ENCODE measurements around the gene PBXIP1. TPM values are rescaled to one million over a fixed set of nuclear protein-coding genes. Genes with fewer than 3 reads are reported as not detected.

PBXIP1 gene
- total and polyA plus RNA-seq, 2 of the 13 experiments (the other 11 are each of a cell fraction or from before 2014, with no cell fraction given), result 16.3 to 31.9 TPM

DNA sequence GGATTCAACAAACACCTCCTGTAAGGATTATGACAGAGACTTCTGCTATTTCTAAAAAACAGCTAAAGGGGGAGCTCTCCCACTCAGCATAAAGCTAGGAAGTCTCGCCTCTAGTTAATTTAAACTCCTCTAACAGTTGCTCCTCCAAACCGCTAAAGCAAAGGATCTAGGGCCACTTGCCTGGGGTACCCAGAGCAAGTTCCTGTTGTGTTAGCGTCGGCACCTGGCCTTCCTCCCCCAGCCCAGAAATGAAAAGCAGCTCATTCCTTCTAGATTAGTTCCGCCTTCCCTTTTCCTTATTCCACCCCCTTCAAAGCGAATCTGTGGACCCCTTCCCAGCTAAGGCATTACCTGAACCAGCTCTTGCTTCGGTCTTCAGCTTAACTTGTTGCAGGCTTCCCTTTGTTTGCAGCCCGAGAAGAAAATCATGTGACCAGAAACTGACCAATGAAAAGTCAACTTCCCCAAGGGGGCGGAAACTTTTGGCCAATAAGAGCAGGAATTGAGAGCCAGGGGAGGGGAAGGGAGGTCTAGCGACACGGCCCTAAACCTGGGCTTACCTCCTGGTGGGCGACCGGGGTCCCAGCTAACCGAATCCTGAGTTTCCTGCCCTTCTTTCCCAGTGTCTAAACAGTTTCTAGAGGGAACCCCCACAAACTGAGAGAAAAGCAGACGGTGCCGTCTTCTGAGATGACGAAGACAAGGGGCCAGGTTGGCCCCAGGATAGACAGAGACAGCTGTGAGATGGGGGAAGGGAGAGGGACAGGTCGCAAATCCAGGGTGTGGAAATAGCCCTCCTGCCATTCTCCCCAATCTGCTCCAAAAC lies at the start of gene PBXIP1 (continued):
- TF ChIP-seq USF2 (IDR thresholded peaks at IDR 0.05; ENCODE audit: low read depth, low read length) (no peak), USF2 (CRISPR knock-in tag; IDR thresholded peaks at IDR 0.05; ENCODE audit: borderline replicate concordance) (peak; percentile 84; the same call in 1 of the 2 replicates), POLR2A (IDR thresholded peaks at IDR 0.05; ENCODE audit: insufficient read depth in 1 of 2, low read depth in 2 of 2, low read length in 2 of 2) (peak in 1 of 2 experiments; percentile 55; a peak in 2 of 4 replicates), ZNF205 (CRISPR knock-in tag; IDR thresholded peaks at IDR 0.05) (peak; percentile 37; the same call in 1 of the 2 replicates), FOXJ3 (CRISPR knock-in tag; IDR thresholded peaks at IDR 0.05; ENCODE audit: borderline replicate concordance) (no peak), ZNF616 (CRISPR knock-in tag; IDR thresholded peaks at IDR 0.05; ENCODE audit: low read depth) (no peak), SOX5 (CRISPR knock-in tag; IDR thresholded peaks at IDR 0.05; ENCODE audit: borderline replicate concordance) (peak; percentile 22; the same call in 1 of the 2 replicates), ZNF230 (CRISPR knock-in tag; IDR thresholded peaks at IDR 0.05) (no peak), HNRNPH1 (optimal IDR thresholded peaks at IDR 0.05; ENCODE audit: low read depth, low read length) (no peak), ZNF543 (CRISPR knock-in tag; IDR thresholded peaks at IDR 0.05) (no peak), ZNF704 (CRISPR knock-in tag; IDR thresholded peaks at IDR 0.05; ENCODE audit: borderline replicate concordance) (no peak), ZFP91 (CRISPR knock-in tag; IDR thresholded peaks at IDR 0.05; ENCODE audit: borderline replicate concordance) (peak; percentile 68; the same call in 1 of the 2 replicates), HMG20A (CRISPR knock-in tag; IDR thresholded peaks at IDR 0.05; ENCODE audit: borderline replicate concordance) (no peak), KAT8 (CRISPR knock-in tag; IDR thresholded peaks at IDR 0.05) (peak; percentile 61; the same call in 1 of the 2 replicates), TSC22D2 (CRISPR knock-in tag; IDR thresholded peaks at IDR 0.05; ENCODE audit: borderline replicate concordance) (no peak), SAP130 (CRISPR knock-in tag; IDR thresholded peaks at IDR 0.05; ENCODE audit: low read depth) (peak; percentile 59), ZFP36L2 (CRISPR knock-in tag; IDR thresholded peaks at IDR 0.05) (no peak), ZNF207 (IDR thresholded peaks at IDR 0.05; ENCODE audit: borderline replicate concordance) (no peak), ZNF264 (CRISPR knock-in tag; IDR thresholded peaks at IDR 0.05) (0 out of 2 replicates have a peak, but pooled peaks have one; percentile 8), ZNF263 (CRISPR knock-in tag; IDR thresholded peaks at IDR 0.05) (no peak), POLR2AphosphoS5 (IDR thresholded peaks at IDR 0.05; ENCODE audit: low read depth, low read length) (peak; percentile 67), ZNF451 (CRISPR knock-in tag; IDR thresholded peaks at IDR 0.05) (no peak), BRD4 (CRISPR knock-in tag; IDR thresholded peaks at IDR 0.05) (no peak)
- TF ChIP-seq, protein P1, sequence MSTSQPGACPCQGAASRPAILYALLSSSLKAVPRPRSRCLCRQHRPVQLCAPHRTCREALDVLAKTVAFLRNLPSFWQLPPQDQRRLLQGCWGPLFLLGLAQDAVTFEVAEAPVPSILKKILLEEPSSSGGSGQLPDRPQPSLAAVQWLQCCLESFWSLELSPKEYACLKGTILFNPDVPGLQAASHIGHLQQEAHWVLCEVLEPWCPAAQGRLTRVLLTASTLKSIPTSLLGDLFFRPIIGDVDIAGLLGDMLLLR (CRISPR knock-in tag; IDR thresholded peaks at IDR 0.05), result no peak
- TF ChIP-seq, protein P2, sequence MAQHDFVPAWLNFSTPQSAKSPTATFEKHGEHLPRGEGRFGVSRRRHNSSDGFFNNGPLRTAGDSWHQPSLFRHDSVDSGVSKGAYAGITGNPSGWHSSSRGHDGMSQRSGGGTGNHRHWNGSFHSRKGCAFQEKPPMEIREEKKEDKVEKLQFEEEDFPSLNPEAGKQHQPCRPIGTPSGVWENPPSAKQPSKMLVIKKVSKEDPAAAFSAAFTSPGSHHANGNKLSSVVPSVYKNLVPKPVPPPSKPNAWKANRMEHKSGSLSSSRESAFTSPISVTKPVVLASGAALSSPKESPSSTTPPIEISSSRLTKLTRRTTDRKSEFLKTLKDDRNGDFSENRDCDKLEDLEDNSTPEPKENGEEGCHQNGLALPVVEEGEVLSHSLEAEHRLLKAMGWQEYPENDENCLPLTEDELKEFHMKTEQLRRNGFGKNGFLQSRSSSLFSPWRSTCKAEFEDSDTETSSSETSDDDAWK (CRISPR knock-in tag; IDR thresholded peaks at IDR 0.05), result no peak
